ENCODE measurements around the gene ZDHHC24. TPM values are rescaled to one million over a fixed set of nuclear protein-coding genes. Genes with fewer than 3 reads are reported as not detected.

The ZDHHC24 gene
- total and polyA plus RNA-seq, 10 of the 15 experiments (the other 5 are each of a cell fraction or from before 2014, with no cell fraction given): 0.86 to 17.5 (median 6.8) TPM

GRCh38 chr11:66554602-66555001, 8.8 kb upstream of the ZDHHC24 start:
- in situ Hi-C loops (cut with MboI): no loop called here
- CTCF ChIA-PET: interaction anchor here (0.9 kb wide), 1 partner anchor 25 kb away, joined by 4 read pairs; no protein-coding TSS in a partner anchor
- RAD21 ChIA-PET (ENCODE audit: unreplicated experiment): no interaction called here
- no peak overlapping the region for H3K4me3 ChIP-seq
- no peak for TF ChIP-seq GATAD2B (conservative IDR thresholded peaks at IDR 0.05; ENCODE audit: low read depth)
- TF ChIP-seq CHD4 (IDR thresholded peaks at IDR 0.05): no peak
- TF ChIP-seq USF1 (IDR thresholded peaks at IDR 0.05; ENCODE audit: borderline replicate concordance, extremely low read length, insufficient read depth, low read depth, low read length): no peak
- TF ChIP-seq DPF2 (IDR thresholded peaks at IDR 0.05): no peak
- TF ChIP-seq BMI1 (IDR thresholded peaks at IDR 0.05; ENCODE audit: borderline replicate concordance): no peak
- TF ChIP-seq ZBED1 (IDR thresholded peaks at IDR 0.05; ENCODE audit: borderline replicate concordance): no peak
- TF ChIP-seq NR2C1 (IDR thresholded peaks at IDR 0.05): no peak
- no peak for TF ChIP-seq MYB (IDR thresholded peaks at IDR 0.05; ENCODE audit: borderline replicate concordance, low read depth, low read length)
- TF ChIP-seq TAF1 (IDR thresholded peaks at IDR 0.05; ENCODE audit: borderline replicate concordance, low read depth, low read length): no peak
- 23% methylated on average over 5 of the region's 5 CpGs for WGBS (ENCODE audit: insufficient coverage, insufficient replicate concordance, low lambda C conversion rate, missing lambda C conversion rate)
- H3K9me3 ChIP-seq (replicated peaks; ENCODE audit: control insufficient read depth, insufficient read depth, low read length): no peaks in the 10 kb centered on the region
- H3K27me3 ChIP-seq (replicated peaks in 1 of 2; ENCODE audit: control insufficient read depth in 2 of 2, insufficient read depth in 2 of 2, low read length in 1 of 2): no peaks in the 10 kb centered on the region
- intact Hi-C loops (cut with micrococcal nuclease; ENCODE audit: unreplicated experiment): no loop called here
- H3K36me3 ChIP-seq (ENCODE audit: control insufficient read depth in 2 of 2, insufficient read depth in 2 of 2, low read length in 1 of 2): no peaks in the 10 kb centered on the region
- H3K4me1 ChIP-seq (ENCODE audit: control insufficient read depth, insufficient read depth, low read length): no peaks in the 10 kb centered on the region
- no peak overlapping the region for H3K4me2 ChIP-seq (ENCODE audit: control insufficient read depth, insufficient read depth)
- H3K27ac ChIP-seq (ENCODE audit: control insufficient read depth, insufficient read depth): no peak overlapping the region
- no peak overlapping the region for H2AFZ ChIP-seq (ENCODE audit: control insufficient read depth, low read depth, low read length)
- no peak for FAIRE-seq
- H3K79me2 ChIP-seq (ENCODE audit: control insufficient read depth, insufficient read depth, low read length): no peaks in the 10 kb centered on the region
- H3K9ac ChIP-seq (ENCODE audit: control insufficient read depth, insufficient read depth, low read length): no peak overlapping the region
- SMC1A ChIA-PET (ENCODE audit: uncharacterized antibody, unreplicated experiment): no interaction called here
- no peak for DNase-seq (ENCODE audit: low read depth, low spot score)
- no peaks in the 10 kb centered on the region for H4K20me1 ChIP-seq (ENCODE audit: control insufficient read depth, insufficient read depth)
- no TSS peak for BruUV-seq (replicated peaks)
- POLR2A ChIA-PET: no interaction called here
- no peak for ATAC-seq

Measured in GM12878 (cell line).